HG03064 (cell line): ENCODE data around the gene GPRC5A.

Experiments
- ATAC-seq: cut with Tn5 transposase; IDR thresholded peaks from one replicate; pipeline ENCODE4 v1.9.1; 2021; ENCODE audit warnings: low read depth; ENCODE audit not compliant: unreplicated experiment

GPRC5A gene

GRCh38 chr12:12908711-12909110 is 17.3 kb downstream of the GPRC5A start:
- ATAC-seq: no peak

GRCh38 chr12:12909228-12909994 is 18.0 kb downstream of the GPRC5A start:
- no peak for ATAC-seq

GRCh38 chr12:12909995-12910420 is 18.6 kb downstream of the GPRC5A start:
- no peak for ATAC-seq

GRCh38 chr12:12912711-12913110 is 21.3 kb downstream of the GPRC5A start:
- ATAC-seq: no peak

GRCh38 chr12:12915656-12916055 is 24.3 kb downstream of the GPRC5A start:
- ATAC-seq: no peak

GRCh38 chr12:12916135-12916944 is 25.0 kb downstream of the GPRC5A start:
- ATAC-seq: no peak

- ATAC-seq: no peak
These were observed 26.2 kb downstream of the GPRC5A start for GRCh38 chr12:12917517-12917916.

- ATAC-seq: no peak
These were observed 27.5 kb downstream of the GPRC5A start for GRCh38 chr12:12918781-12919389.

- ATAC-seq: no peak
These were observed 28.5 kb downstream of the GPRC5A start for GRCh38 chr12:12919666-12920435.

- ATAC-seq: no peak
These were observed 30.8 kb downstream of the GPRC5A start for GRCh38 chr12:12922191-12922616.

- no peak for ATAC-seq
These were observed 31.6 kb downstream of the GPRC5A start for GRCh38 chr12:12922978-12923377.

GRCh38 chr12:12924169-12924568 is 32.8 kb downstream of the GPRC5A start:
- no peak for ATAC-seq

GRCh38 chr12:12925388-12925787 is 34.0 kb downstream of the GPRC5A start:
- no peak for ATAC-seq

- no peak for ATAC-seq
These were observed 35.3 kb downstream of the GPRC5A start for GRCh38 chr12:12926571-12927071.

- no peak for ATAC-seq
These were observed 36.1 kb downstream of the GPRC5A start for GRCh38 chr12:12927211-12928079.

- no peak for ATAC-seq
These were observed 38.3 kb downstream of the GPRC5A start for GRCh38 chr12:12929696-12930095.

GRCh38 chr12:12930633-12931219 is 39.4 kb downstream of the GPRC5A start:
- no peak for ATAC-seq

GRCh38 chr12:12933742-12934141 is 42.4 kb downstream of the GPRC5A start:
- ATAC-seq: no peak

- ATAC-seq: no peak
These were observed 43.2 kb downstream of the GPRC5A start for GRCh38 chr12:12934556-12934955.
